Activated T-cell treated with anti-CD3 and anti-CD28 coated beads for 1 hour (primary cell): ENCODE data around the gene KLHDC1.
A peak's percentile ranks its signal among the peaks of the same experiment; 100 is the strongest.
"Not testable (repeated sequence)": the region's sequence is repeated elsewhere in the genome, so short reads cannot be mapped to it uniquely, and the experiment has no call there.

Experiments
- DNase-seq: peaks from one replicate; pipeline ENCODE4 v3.0.0-alpha.2; 2020; ENCODE audit warnings: low read depth

Gene KLHDC1, protein sequence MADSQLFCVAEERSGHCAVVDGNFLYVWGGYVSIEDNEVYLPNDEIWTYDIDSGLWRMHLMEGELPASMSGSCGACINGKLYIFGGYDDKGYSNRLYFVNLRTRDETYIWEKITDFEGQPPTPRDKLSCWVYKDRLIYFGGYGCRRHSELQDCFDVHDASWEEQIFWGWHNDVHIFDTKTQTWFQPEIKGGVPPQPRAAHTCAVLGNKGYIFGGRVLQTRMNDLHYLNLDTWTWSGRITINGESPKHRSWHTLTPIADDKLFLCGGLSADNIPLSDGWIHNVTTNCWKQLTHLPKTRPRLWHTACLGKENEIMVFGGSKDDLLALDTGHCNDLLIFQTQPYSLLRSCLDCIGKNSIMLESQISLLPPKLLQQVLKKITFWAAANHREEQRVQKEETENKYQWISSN

GRCh38 chr14:49692811-49693734, at the start of gene KLHDC1:
KLHDC1 (plus strand) TSS chr14:49693120; CDS start chr14:49693195, 75 bp downstream.
- DNase-seq, result peak; percentile 70

GRCh38 chr14:49653508-49653907, 39.4 kb upstream of the KLHDC1 start:
- no peak for DNase-seq

- no peak for DNase-seq
These were observed 38.4 kb upstream of the KLHDC1 start for GRCh38 chr14:49654511-49654910.

- DNase-seq, result not testable (repeated sequence)
These were observed 35.4 kb upstream of the KLHDC1 start for GRCh38 chr14:49657500-49657899.

GRCh38 chr14:49659526-49660455, 33.1 kb upstream of the KLHDC1 start:
- no peak for DNase-seq

GRCh38 chr14:49670475-49670874, 22.4 kb upstream of the KLHDC1 start:
- no peak for DNase-seq

GRCh38 chr14:49673586-49673985, 19.3 kb upstream of the KLHDC1 start:
- DNase-seq, result no peak

GRCh38 chr14:49677643-49678042, 15.3 kb upstream of the KLHDC1 start:
- DNase-seq, result no peak

- DNase-seq, result no peak
These were observed 13.6 kb upstream of the KLHDC1 start for GRCh38 chr14:49679271-49679670.

DNA sequence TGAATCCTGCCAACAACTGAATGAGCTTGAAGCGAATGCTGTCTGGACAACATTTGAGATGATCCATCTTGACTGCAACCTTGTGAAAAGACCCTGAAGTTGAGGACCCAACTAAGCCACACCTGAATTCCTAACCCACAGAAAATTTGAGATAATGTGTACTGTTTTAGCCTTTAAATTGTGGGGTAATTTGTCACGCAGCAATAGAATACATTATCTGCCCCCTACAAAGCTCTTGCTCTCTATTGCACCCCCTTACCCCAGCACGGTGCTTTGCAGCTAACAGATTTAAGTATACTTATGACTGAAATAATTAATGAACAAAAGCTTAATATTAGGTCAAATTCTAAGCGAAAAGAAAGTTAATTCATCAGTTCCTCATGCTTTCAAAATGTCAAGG, 6.5 kb upstream of the KLHDC1 start:
- no peak for DNase-seq

DNA sequence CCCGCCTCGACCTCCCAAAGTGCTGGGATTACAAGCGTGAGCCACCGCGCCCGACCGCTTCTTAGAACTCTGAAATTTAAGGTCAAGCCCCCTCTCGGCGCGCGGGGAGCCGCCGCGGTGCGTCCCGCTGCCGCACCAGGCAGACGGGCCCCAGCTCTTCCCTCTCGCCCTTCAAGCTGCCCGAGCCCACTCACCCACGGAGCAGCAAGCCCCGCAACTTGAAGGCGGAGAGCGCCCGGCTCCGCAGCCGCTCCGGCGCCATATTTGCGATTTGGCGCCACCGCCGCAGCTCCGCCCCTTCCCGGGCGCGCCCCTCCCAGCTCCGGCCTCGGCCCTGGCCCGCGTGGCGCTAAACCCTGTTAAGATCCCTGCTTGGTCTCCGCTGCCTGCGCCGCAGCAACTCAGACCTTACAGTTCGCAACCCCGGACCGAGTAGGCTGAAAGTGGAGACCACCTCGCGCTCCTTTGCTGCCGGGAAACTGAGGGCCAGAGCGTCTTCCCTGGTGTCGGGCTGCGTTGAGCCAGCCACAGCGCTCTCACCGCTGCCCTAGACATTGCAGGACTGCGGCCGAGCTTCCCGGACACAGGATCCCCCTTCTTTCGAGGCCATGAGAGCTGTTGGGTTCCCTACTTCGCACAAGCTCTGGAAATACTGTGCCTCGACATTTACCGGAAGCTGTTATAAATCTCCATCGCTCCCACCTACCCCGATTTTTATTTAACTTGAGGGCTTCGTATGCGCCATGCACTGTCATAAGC, 4.8 kb upstream of the KLHDC1 start, which contains the start of gene POLE2:
POLE2 (minus strand) TSS at position 273 of the 759 bp plus-strand sequence; CDS start at position 262, 11 bp downstream.
- peak; percentile 61 for DNase-seq

DNA sequence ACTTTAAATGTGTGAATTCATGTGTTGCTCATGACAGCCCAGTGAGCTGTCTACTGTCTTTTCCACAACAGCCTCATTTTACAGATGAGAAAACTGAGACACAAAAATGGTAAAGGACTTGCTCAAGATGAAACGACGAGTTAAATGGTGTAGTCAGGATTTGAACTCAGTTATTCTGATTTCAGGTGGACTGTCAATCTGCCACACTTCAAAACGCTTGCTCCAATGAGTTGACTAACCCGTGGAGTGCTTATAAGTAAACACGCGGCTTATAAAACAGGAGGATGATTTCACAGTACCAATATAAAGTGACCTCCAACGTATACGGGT, 4.3 kb upstream of the KLHDC1 start:
- no peak for DNase-seq

- no peak for DNase-seq
These were observed 1.9 kb upstream of the KLHDC1 start for GRCh38 chr14:49691031-49691430.

DNA sequence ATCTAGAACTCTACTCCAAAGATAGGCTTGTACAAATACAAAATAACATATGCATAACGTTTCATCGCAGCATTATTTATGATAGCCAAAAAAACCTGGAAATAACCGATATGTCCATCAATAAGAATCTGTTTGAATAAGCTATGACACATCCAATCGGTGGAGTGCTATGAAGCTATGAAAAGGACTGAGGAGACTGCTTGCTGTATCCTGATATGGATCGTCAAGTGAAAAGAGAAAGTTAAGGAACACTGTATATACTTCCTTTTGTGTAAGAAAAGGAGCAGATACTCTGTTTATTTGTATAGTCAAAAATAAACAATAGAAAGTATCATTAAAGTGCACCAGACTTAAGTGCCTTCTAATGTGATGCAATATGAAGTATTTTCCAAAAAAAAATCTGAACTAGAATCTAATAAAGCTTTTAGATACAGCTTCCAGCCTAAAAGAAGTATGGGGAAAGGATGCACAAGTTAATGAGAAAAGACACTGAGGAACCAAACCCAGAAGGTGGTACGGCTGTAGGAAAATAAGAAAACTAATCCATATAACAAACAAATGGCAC, 645 bp upstream of the KLHDC1 start:
- no peak for DNase-seq

- not testable (repeated sequence) for DNase-seq
These were observed 810 bp downstream of the KLHDC1 start for GRCh38 chr14:49693735-49694124.

DNA sequence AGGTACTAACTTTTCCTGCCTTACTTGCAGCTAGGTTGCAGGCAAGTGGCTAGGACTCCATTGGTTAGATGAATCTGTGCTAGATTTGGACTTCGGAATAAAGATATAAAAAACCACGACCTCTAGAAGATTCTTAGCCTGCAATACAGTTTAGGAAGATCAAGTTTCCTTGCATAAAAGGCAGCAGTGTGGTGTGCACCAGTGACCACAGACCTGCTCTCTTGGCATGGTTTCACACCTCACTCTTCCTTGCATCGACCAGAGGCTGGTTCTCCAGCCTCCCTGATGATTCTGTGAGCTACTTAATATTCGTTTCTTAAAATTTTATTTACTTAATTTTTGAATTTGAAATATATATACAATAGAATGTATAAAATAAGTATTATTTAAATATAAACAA, 9.8 kb downstream of the KLHDC1 start:
- no peak for DNase-seq

DNA sequence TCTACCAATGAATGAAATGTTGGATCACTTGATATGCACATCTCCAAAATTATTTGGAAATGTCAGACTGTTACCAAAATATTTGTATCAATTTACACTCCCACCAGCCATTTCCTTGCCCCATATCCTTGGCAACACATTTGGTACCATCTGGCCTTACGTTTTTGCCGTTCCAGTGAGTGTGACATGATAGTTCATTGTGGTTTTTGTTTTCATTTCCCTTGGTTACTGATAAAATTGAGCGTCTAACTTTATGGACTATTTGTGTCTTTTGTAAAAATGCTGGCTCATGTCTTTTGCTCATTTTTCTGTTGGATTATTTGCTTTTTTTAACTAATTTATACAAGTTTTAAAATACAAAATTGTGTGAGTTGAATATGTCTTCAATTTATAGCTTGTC, 11.0 kb downstream of the KLHDC1 start:
- no peak for DNase-seq

GRCh38 chr14:49704471-49704870, 11.6 kb downstream of the KLHDC1 start:
- DNase-seq, result not testable (repeated sequence)

DNA sequence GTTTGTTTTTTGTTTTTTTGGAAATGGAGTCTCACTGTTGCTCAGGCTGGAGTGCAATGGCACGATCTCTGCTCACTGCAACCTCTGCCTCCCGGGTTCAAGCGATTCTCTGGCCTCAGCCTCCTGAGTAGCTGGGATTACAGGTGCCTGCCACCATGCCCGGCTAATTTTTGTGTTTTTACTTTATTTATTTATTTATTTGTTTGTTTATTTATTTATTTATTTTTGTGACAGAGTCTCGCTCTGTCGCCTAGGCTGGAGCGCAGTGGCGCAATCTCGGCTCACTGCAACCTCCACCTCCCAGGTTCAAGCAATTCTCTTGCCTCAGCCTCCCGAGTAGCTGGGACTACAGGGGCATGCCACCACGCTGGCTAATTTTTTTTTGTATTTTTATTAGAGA, 18.1 kb downstream of the KLHDC1 start:
- DNase-seq, result not testable (repeated sequence)

- no peak for DNase-seq
These were observed 27.8 kb downstream of the KLHDC1 start for GRCh38 chr14:49720744-49721143.
